GM18519 (cell line): Measurements from ENCODE around the gene ZFPL1.
A peak's percentile ranks its signal among the peaks of the same experiment; 100 is the strongest.

Experiments used
- ATAC-seq: cut with Tn5 transposase; IDR thresholded peaks from one replicate; pipeline ENCODE4 v1.9.1; 2021; ENCODE audit warnings: mild to moderate bottlenecking, moderate library complexity; ENCODE audit not compliant: unreplicated experiment, low FRiP score

The ZFPL1 gene

DNA sequence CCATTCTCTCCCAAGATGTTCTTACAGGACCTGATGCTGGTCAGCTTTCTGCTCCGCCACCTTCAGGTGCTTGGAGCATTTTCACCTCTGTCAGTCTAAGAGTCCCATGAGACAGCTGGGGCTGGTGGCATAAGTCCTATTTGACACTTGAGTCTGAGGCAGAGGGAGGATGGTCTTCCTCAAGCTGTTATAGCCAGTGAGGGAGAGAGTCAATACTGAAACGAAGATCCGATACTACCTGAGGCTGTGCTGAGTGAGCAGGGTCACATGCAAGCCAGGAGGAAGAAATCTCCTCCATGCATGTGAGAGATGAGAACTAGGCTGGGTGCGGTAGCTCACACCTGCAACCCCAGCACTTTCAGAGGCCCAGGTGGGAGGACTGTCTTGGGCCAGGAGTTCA is 5.6 kb downstream of the ZFPL1 start:
- no peak for ATAC-seq

DNA sequence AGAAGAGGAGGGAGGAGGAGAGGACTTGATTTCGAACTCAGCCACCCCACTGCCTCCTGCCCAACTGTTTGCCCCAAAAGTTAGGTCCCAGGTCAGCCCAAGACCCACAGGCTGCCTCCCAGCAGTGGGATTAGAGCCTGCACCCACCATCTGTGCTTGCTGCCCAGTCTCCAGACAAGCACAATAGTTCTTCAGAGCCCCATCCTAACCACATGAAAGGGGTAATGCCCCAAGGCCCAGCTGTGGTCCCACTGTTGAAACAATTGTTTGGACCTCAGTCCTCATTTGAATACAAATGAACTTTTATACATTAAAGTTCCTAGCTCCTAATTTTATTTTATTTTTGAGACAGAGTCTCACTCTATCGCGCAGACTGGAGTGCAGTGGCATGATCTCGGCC is 6.6 kb downstream of the ZFPL1 start:
- ATAC-seq, result no peak

DNA sequence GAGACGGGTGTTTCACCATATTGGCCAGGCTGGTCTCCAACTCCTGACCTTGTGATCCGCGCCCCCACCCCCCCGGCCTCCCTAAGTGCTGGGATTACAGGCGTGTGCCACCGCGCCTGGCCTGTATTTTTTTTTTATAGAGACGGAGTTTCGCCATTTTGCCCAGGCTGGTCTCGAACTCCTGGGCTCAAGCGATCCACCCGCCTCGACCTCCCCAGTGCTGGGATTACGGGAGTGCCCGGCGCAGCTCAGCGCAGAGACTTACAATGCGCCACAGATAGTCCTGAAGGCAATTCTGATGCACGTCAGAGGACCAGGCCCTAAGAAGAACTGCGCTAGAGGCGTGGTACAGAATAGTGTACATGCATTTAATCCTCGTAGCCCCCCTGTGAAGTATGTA is 11.4 kb downstream of the ZFPL1 start:
- no peak for ATAC-seq

DNA sequence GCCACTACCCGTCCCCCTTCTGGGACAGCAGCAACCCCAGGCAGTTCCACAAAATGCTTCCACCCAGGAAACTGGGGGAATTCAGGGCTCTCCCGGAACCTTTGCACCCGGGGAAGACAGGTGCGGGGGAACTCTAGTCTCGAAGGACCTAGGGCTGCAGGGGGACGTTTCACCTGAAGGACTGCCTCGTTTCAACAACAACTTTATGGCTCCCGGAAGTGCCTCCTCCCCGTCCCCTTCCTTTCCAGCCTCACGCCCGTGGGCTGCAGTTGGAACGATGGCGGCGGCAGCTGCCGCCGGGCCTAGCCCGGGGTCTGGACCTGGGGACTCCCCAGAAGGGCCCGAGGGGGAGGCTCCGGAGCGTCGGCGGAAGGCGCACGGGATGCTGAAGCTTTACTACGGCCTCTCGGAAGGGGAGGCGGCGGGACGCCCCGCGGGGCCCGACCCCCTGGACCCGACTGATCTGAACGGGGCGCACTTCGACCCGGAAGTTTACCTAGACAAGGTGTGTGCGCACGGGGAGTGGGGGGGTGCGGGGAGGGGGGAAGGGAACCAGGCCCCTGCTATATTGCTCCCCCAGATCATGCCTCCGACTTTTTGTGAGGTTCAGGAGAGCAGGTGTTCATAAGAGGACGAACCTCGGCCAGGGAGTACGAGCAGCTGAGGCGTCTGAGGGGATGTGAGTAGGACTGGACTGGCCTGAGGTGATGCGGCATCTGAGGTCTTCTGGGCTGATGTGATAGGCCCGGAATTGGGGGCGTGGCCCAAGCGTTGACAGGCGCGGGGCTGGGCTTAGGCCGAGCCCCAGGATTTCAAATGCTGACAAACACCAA is 12.2 kb downstream of the ZFPL1 start, which contains the start of gene VPS51:
TSS of gene VPS51 (plus strand) at position 241 of the 833 bp plus-strand sequence. CDS start at position 278, 37 bp downstream.
- peak; percentile 62 for ATAC-seq

DNA sequence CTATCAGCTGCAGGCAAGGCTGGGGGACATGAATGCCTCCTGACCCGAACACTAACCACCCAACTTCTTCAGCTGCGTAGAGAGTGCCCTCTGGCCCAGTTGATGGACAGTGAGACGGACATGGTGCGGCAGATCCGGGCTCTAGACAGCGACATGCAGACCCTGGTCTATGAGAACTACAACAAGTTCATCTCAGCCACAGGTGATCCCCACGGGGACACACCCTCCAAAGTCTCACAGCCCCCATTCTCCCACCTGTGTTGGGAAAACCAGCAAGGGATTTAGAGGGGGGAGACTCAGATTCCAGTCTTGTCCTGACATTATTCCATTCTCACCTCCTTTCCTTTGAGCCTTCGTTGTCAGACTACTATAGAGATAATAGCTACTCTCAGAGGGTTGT is 12.9 kb downstream of the ZFPL1 start:
- no peak for ATAC-seq

DNA sequence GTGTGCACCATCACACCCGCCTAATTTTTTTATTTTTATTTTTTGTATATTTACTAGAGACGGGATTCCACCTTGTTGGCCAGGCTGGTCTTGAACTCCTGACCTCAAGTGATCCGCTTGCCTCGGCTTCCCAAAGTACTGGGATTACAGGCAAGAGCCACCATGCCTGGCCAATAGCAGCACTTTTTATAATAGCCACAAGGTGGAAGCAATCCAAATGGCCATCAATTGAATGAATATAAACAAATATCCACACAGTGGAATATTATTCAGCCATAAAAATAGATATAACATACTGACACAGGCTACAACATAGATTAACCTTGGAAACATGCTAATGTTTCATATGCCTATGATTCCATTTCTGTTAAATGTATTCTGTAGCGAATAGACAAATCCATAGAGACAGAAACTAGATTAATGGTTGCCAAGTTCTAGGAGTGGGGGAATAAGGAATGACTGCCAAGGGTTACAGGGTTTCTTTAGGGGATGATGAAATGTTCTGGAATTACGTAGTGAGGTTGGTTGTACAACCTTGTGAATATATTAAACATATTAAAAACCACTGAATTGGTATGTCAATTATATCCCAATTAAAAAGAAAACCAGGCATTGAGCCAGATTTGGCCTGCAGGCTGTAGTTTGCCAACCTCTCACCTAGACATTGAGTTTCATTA is 16.8 kb downstream of the ZFPL1 start:
- ATAC-seq, result no peak

DNA sequence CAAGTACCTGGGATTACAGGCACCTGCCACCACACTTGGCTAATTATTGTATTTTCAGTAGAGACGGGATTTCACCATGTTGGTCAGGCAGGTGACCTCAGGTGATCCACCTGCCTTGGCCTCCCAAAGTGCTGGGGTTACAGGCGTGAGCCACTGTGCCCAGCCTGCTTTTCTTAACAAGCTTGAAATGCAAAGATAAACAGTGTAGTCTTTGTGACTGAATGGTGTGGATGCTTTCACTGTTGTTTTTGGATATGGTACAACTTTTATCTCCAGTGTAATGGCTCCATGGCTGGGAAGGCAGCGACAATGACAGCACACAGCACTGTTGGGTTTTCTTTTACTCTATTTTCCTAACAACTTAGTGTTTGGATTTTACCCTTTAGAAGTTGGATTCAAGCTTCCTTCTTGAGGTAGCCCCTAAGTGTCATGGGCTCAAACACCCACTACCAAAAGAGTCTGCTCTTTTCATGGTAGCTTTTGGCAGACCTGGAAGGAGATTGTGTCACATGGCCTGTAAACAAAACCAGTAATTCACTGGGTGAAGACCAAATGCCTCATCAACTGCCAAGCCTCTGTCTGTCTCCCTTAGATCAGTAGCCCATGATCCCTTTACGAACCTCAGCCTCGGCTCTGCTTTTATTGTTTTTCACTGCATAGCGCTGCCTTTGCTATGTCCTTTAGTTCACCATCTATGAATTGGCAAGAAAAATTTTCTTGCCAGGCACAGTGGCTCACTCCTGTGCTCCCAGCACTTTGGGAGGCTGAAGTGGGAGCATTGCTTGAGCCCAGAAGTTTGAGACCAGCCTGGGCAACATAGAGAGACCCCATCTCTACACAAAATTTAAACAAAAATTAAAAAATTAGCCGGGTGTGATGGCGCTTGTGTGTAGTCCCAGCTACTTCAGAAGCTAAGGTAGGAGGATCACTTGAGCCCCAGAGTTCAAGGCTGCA is 18.4 kb downstream of the ZFPL1 start:
- no peak for ATAC-seq

DNA sequence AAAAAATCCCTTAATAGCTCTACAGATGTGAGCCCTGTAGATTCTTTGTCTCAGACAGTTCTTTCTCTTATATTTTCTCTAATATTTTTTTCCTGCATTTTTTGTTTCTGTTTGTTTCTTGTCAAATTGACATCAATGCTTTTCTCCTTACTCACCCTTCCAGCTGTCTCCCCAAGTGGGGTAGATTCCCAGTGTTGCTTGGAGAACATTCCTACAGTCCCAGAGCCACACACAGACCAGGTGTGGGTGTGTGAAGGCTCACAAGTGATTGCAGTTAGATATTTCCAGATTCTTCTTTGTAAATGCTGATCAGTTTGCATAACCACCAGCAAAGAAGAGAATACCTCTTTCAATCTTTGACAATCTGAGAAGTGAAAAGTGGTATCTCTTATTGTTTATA is 19.5 kb downstream of the ZFPL1 start:
- no peak for ATAC-seq

DNA sequence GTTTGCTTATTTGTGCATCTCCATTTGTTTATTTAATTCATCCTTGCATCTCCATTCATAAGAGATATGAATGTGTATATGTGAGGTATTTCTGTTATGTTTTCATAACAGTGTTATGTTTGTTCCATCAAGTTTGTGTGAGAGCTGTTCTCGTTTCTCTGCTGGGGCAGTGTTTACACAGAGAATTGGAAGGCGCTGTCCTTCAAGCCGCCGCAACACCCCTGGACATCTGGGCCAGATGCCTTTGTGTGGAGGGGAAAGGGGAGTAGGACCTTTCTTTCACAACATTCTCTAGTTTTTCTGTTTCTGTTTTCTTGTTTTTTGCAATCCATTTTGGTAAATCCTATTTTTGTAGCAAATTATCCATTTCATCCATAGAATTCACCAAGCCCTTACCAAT is 20.6 kb downstream of the ZFPL1 start:
- ATAC-seq, result no peak

DNA sequence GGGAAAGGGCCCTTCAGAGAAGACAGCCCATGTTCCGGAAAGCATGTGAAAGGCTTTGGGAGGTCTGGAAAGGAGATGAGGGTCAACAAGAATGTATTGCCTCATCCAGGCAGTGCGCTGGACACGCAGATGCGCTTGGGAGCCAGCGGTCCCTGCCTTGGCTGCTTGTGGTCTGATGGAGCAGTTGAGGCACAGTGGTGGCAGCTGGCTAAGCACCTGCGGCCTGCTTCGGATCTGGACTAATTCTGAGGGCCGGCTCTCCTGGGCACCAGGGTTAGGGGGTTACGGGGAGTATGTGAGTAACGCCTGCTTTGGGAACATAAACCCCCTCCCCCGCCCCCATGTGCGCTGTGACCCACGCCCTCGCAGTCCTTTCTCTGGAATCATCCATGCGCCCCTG is 23.1 kb downstream of the ZFPL1 start:
- ATAC-seq, result no peak

DNA sequence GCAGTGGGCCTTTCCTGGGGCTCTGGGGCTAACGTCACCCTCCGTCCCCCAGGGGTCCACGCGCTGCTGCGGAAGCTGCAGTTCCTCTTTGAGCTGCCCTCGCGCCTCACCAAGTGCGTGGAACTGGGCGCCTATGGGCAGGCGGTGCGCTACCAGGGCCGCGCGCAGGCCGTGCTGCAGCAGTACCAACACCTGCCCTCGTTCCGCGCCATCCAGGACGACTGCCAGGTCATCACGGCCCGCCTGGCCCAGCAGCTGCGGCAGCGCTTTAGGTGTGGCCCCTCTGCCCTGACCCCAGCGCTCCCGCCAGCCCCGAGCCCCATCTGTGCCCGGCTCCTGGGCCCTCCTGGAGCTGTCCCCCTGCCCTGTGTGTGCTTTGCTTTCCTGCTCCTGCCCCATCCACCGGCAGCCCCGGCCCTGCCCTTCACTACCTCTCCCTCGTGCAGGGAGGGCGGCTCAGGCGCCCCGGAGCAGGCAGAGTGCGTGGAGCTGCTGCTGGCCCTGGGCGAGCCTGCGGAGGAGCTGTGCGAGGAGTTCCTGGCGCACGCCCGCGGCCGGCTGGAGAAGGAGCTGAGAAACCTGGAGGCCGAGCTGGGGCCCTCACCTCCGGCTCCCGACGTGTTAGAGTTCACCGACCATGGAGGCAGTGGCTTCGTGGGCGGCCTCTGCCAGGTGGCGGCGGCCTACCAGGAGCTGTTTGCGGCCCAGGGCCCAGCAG is 23.9 kb downstream of the ZFPL1 start:
- no peak for ATAC-seq

DNA sequence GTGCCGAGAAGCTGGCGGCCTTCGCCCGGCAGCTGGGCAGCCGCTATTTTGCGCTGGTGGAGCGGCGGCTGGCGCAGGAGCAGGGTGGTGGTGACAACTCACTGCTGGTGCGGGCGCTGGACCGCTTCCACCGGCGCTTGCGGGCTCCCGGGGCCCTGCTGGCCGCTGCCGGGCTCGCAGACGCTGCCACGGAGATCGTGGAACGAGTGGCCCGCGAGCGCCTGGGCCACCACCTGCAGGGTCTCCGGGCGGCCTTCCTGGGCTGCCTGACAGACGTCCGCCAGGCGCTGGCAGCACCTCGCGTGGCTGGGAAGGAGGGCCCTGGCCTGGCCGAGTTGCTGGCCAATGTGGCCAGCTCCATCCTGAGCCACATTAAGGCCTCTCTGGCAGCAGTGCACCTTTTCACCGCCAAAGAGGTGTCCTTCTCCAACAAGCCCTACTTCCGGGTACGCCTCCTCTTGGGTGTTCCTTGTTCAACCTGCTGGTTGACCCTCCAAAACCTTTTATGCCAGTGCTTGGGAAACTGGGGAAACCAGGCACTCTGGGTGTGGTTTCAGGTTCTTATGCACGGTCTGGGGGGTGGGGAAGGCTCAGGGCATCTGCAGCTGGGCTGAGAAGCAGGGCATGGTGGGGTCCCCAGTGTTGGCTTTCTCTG is 24.6 kb downstream of the ZFPL1 start:
- no peak for ATAC-seq

DNA sequence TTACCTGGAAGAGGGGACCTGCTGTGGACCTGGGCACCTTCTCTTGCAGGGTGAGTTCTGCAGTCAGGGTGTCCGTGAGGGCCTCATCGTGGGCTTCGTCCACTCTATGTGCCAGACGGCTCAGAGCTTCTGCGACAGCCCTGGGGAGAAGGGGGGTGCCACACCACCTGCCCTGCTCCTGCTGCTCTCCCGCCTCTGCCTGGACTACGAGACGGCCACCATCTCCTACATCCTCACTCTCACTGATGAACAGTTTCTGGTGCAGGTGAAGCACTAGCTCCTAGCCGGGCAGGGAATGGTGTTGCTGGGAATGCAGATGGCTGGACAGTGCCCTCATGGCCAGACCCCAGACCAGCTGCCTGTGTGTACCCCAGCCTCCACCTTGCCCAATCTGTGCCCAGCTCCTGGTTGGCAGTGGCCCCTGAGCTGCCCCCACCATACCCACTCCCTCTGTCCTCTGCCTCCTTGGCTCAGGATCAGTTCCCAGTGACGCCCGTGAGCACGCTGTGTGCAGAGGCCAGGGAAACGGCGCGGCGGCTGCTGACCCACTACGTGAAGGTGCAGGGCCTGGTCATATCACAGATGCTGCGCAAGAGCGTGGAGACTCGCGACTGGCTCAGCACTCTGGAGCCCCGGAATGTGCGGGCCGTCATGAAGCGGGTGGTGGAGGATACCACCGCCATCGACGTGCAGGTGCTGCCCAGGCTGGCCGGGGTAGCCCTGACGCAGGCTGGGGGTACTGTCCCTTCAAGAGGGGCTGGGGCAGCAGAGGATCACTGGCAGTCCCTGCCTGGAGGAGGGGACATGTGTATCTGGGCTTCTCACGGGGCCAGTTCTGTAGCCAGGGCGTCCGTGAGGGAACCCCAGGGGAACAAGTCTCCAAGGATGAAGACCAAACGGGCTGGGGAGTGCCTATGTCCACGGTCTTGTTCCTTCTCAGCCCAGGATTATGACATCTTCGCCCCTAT is 25.5 kb downstream of the ZFPL1 start:
- no peak for ATAC-seq

DNA sequence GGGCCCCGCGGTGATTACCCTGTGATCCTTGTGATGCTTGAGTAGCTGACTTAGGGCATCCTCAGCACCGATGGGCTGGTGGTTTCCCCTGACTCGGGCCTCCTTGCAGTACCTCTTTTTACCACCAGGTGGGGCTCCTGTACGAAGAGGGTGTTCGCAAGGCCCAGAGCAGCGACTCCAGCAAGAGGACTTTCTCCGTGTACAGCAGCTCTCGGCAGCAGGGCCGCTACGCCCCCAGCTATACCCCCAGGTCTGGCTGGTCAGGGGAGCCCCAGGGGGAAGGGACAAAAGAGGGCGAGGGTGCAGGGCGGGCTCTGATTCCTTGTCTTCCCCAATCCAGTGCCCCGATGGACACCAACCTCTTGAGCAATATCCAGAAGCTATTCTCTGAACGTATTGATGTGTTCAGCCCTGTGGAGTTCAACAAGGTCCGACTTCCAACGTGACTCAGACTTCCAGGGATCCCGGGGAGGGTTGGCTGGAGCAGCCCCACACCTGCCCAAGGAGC is 26.4 kb downstream of the ZFPL1 start:
- ATAC-seq, result no peak

DNA sequence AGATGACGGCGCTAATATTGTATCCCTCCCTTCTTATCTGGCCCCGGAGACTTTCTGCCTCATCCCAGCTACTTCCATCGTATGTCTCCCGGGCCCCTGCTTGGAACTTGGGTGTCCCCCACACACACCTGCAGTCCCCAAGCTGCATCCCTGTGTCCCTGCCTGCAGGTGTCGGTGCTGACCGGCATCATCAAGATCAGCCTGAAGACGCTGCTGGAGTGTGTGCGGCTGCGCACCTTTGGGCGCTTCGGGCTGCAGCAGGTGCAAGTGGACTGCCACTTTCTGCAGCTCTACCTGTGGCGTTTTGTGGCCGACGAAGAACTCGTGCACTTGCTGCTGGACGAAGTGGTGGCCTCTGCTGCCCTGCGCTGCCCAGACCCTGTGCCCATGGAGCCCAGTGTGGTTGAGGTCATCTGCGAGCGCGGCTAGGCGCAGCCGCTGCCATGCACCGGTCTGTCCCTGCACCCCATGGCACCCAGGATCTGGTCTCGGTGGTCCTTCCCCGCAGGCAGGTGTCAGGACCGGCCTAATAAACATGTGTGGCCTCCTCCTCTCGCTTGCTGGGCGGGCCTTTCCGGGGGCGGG is 27.2 kb downstream of the ZFPL1 start:
- no peak for ATAC-seq

DNA sequence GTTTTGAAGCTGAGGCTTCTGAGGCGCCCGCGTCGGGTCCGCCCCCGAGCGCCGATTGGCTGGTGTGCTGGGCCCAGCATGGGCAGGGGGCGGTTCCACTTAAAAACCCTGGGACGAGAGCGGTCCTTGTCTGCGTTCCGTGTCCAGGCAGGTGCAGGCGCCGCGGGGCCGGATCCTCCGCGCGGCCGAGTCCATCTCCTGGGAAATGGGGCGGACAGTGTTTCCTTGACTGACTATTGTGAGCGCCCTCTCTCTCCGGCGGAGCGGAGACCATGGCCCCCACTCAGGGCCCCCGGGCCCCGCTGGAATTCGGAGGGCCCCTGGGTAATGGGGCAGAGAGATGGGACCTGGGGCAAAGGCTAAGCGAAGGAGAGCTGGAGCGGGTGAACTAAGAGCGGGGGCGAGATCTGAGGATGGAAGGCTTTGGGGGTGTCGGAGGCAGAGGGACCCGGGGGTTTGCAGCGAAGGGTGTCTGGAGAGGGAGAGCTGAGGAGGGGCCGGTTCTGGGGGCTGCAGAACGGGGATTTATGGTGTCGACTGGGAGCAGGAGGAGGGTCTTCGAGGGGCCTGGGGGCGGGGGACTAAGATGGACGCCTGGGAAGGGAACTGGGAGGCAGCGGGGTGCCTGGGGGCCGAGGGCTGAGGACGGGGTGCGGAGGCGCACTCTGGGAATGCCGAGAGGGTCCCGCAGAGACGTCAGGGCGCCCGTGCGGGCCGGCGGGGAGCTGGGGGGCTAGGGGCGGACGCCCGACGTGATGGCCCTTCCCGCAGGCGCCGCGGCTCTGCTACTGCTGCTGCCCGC is 27.9 kb downstream of the ZFPL1 start, which contains the start of gene TM7SF2:
TSS of gene TM7SF2 (plus strand) at position 129 of the 802 bp plus-strand sequence. CDS start at position 273, 144 bp downstream.
- peak; percentile 37 for ATAC-seq
